H9 (cell line): ENCODE data around the gene NDUFAF2. TPM values are rescaled to one million over a fixed set of nuclear protein-coding genes. Genes with fewer than 3 reads are reported as not detected.

ENCODE experiments used
- DNase-seq: peaks from one replicate; pipeline ENCODE4 v3.0.0-alpha.2; 2017
- H2AFZ ChIP-seq: one replicate; pipeline ENCODE4 v1.6.1; 2013; ENCODE audit warnings: mild to moderate bottlenecking, low read length, control low read depth, moderate library complexity
- H2AK5ac ChIP-seq: 2 replicates; pipeline ENCODE4 v1.6.1; 2013; ENCODE audit warnings: low read length, control low read depth, mixed read lengths; ENCODE audit not compliant: insufficient read length
- H2BK120ac ChIP-seq: one replicate; pipeline ENCODE4 v1.6.1; 2013; ENCODE audit warnings: low read depth, mild to moderate bottlenecking, low read length, control low read depth, inconsistent platforms; ENCODE audit not compliant: poor library complexity, severe bottlenecking
- H2BK12ac ChIP-seq: 2 replicates; pipeline ENCODE4 v1.6.1; 2013; ENCODE audit warnings: low read length, control low read depth, mixed read lengths, low read depth; ENCODE audit not compliant: insufficient read length
- H2BK15ac ChIP-seq: 2 replicates; pipeline ENCODE4 v1.6.1; 2013; ENCODE audit warnings: low read depth, low read length, control low read depth
- H2BK20ac ChIP-seq: one replicate; pipeline ENCODE4 v1.6.1; 2013; ENCODE audit warnings: low read depth, mild to moderate bottlenecking, low read length, control low read depth, inconsistent platforms; ENCODE audit not compliant: poor library complexity, severe bottlenecking
- H2BK5ac ChIP-seq: 2 replicates; pipeline ENCODE4 v1.6.1; 2013; ENCODE audit warnings: low read length, control low read depth, mixed read lengths; ENCODE audit not compliant: insufficient read length
- H3K14ac ChIP-seq: 2 replicates; pipeline ENCODE4 v1.6.1; 2013; ENCODE audit warnings: low read length, control low read depth; ENCODE audit not compliant: insufficient read depth
- H3K18ac ChIP-seq: 2 replicates; pipeline ENCODE4 v1.6.1; 2013; ENCODE audit warnings: low read depth, mild to moderate bottlenecking, mixed read lengths, low read length, control low read depth; ENCODE audit not compliant: insufficient read length
- H3K23ac ChIP-seq: 2 replicates; pipeline ENCODE4 v1.6.1; 2013; ENCODE audit warnings: low read length, control low read depth, mixed read lengths, low read depth; ENCODE audit not compliant: insufficient read length
- H3K23me2 ChIP-seq: 2 replicates; pipeline ENCODE4 v1.6.1; 2013; ENCODE audit warnings: low read depth, mild to moderate bottlenecking, mixed read lengths, low read length, control low read depth; ENCODE audit not compliant: insufficient read length, poor library complexity, severe bottlenecking
- H3K27ac ChIP-seq: 2 replicates; pipeline ENCODE4 v1.5.1; 2013; ENCODE audit warnings: low read length, control low read depth, mixed read lengths, low read depth; ENCODE audit not compliant: insufficient read length
- H3K27me3 ChIP-seq: 2 replicates; pipeline ENCODE4 v1.6.1; 2013; ENCODE audit warnings: low read length, control low read depth, inconsistent platforms; ENCODE audit not compliant: insufficient read depth
- H3K4ac ChIP-seq: 2 replicates; pipeline ENCODE4 v1.6.1; 2013; ENCODE audit warnings: low read depth, mild to moderate bottlenecking, control low read depth, inconsistent platforms, low read length, moderate library complexity
- H3K4me1 ChIP-seq: 2 replicates; pipeline ENCODE4 v1.6.1; 2013; ENCODE audit warnings: low read length, control low read depth, inconsistent platforms; ENCODE audit not compliant: insufficient read depth
- H3K4me2 ChIP-seq: 2 replicates; pipeline ENCODE4 v1.6.1; 2013; ENCODE audit warnings: low read length, control low read depth, mixed read lengths; ENCODE audit not compliant: insufficient read length, insufficient read depth
- H3K56ac ChIP-seq: 2 replicates; pipeline ENCODE4 v1.6.1; 2013; ENCODE audit warnings: low read depth, mild to moderate bottlenecking, mixed read lengths, low read length, control low read depth; ENCODE audit not compliant: insufficient read length
- H3K79me1 ChIP-seq: 2 replicates; pipeline ENCODE4 v1.6.1; 2013; ENCODE audit warnings: low read depth, mild to moderate bottlenecking, moderate library complexity, low read length, control low read depth, inconsistent platforms; ENCODE audit not compliant: insufficient read depth, poor library complexity, severe bottlenecking
- H3K79me2 ChIP-seq: 2 replicates; pipeline ENCODE4 v1.6.1; 2013; ENCODE audit warnings: low read length, control low read depth, inconsistent platforms; ENCODE audit not compliant: insufficient read depth
- H3K9ac ChIP-seq: 2 replicates; pipeline ENCODE4 v1.6.1; 2013; ENCODE audit warnings: low read length, control low read depth, mixed read lengths; ENCODE audit not compliant: insufficient read length; ENCODE audit errors: extremely low read depth
- H3K9me3 ChIP-seq: one replicate; pipeline ENCODE4 v1.6.1; 2013; ENCODE audit warnings: low read depth, low read length, inconsistent platforms; ENCODE audit not compliant: control insufficient read depth
- H3T11ph ChIP-seq: one replicate; pipeline ENCODE4 v1.6.1; 2013; ENCODE audit warnings: mild to moderate bottlenecking, low read length, control low read depth, inconsistent platforms
- H4K20me1 ChIP-seq: one replicate; pipeline ENCODE4 v1.6.1; 2013; ENCODE audit not compliant: control insufficient read depth, insufficient read length, insufficient read depth
- H4K5ac ChIP-seq: 2 replicates; pipeline ENCODE4 v1.6.1; 2013; ENCODE audit warnings: low read depth, mild to moderate bottlenecking, mixed read lengths, low read length, control low read depth; ENCODE audit not compliant: insufficient read length
- H4K8ac ChIP-seq: replicated peaks from 2 replicates; pipeline ENCODE4 v1.6.1; 2013; ENCODE audit warnings: low read length, control low read depth, mixed read lengths, low read depth; ENCODE audit not compliant: insufficient read length
- H4K91ac ChIP-seq: 2 replicates; pipeline ENCODE4 v1.6.1; 2013; ENCODE audit warnings: low read depth, mild to moderate bottlenecking, moderate library complexity, mixed read lengths, low read length, control low read depth; ENCODE audit not compliant: insufficient read length
- H3K27ac Mint-ChIP-seq, 3 experiments: 2 replicates in 2 of 3; 3 replicates in 1 of 3; pipeline ENCODE4 v1.8.0; 2020 to 2021; ENCODE audit warnings: mixed read lengths in 3 of 3, mild to moderate bottlenecking in 1 of 3, moderate library complexity in 1 of 3
- H3K27me3 Mint-ChIP-seq: 2 replicates; pipeline ENCODE4 v1.8.0; 2021; ENCODE audit warnings: low read depth, mild to moderate bottlenecking, moderate library complexity, mixed read lengths
- H3K36me3 Mint-ChIP-seq, 3 experiments: 2 replicates in 2 of 3; 3 replicates in 1 of 3; pipeline ENCODE4 v1.8.0; 2020 to 2021; ENCODE audit warnings: low read depth in 3 of 3, mixed read lengths in 3 of 3; ENCODE audit not compliant: insufficient read depth in 1 of 3
- H3K4me1 Mint-ChIP-seq, 2 experiments: 2 replicates each; pipeline ENCODE4 v1.8.0; 2020; ENCODE audit warnings: mixed read lengths in 2 of 2
- H3K4me3 Mint-ChIP-seq, 2 experiments: 2 replicates in 1 of 2; 3 replicates in 1 of 2; pipeline ENCODE4 v1.8.0; 2020 to 2021; ENCODE audit warnings: mild to moderate bottlenecking in 2 of 2, mixed read lengths in 2 of 2, moderate library complexity in 1 of 2
- H3K9me3 Mint-ChIP-seq, 2 experiments: 2 replicates in 1 of 2; 3 replicates in 1 of 2; pipeline ENCODE4 v1.8.0; 2020; ENCODE audit warnings: mild to moderate bottlenecking in 2 of 2, mixed read lengths in 2 of 2, moderate library complexity in 1 of 2
- WGBS: extraction: QIAGEN DNeasy Blood & Tissue Kit; methylation state at CpG from one replicate; pipeline ENCODE4 v1.1.7; 2013; ENCODE audit warnings: missing lambda C conversion rate, low lambda C conversion rate, mixed read lengths; ENCODE audit not compliant: insufficient read length; ENCODE audit errors: extremely low coverage; 5-methylcytosine and 5-hydroxymethylcytosine counted together
- total RNA-seq: library from RNA; stranded (reverse); gene quantifications from 2 replicates; pipeline ENCODE4 v1.2.1, GENCODE V29; 2021
- TF ChIP-seq, protein P1 (sequence below): fragments of 200-600 bp; sonication (generic); conservative IDR thresholded peaks from 3 replicates; pipeline ENCODE4 v1.8.0; 2021; ENCODE audit warnings: antibody characterized with exemption, mild to moderate bottlenecking

Gene NDUFAF2
- total RNA-seq, 1 experiment from 2014 or later, result 31.4 TPM

DNA sequence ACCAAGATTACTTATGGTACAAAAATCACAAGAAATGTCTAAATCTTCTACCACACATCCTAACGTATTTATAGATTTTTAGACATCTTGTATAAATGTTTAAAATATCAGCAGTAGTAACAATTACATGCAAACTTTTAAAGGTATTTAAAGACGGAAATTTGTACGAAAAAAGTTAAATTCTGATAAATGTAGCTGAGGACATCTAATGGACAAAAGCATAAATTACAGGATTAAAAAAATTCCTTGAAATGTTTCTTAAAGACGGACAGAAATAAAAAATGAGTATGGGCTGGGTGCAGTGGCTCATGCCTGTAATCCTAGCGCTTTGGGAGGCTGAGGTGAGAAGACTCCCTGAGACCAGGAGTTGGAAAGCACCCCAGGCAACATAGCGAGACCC lies 16.0 kb upstream of the NDUFAF2 start:
- 100% methylated on average over 2 of the region's 6 CpGs for WGBS
- Histone ChIP-seq H2BK20ac (no peak overlapping the region), H4K5ac (no peak overlapping the region), H3K79me2 (no peaks in the 10 kb centered on the region), H2BK120ac (no peak overlapping the region), H3K27ac (no peak overlapping the region), H2AK5ac (no peak overlapping the region), H3K56ac (no peak overlapping the region), H3K4me2 (no peak overlapping the region), H3K9ac (no peak overlapping the region), H2BK12ac (no peak overlapping the region), H4K91ac (no peak overlapping the region), H3T11ph (no peak overlapping the region), H4K8ac (no peak overlapping the region), H2BK5ac (no peak overlapping the region), H2BK15ac (no peak overlapping the region), H3K4ac (no peak overlapping the region), H2AFZ (no peak overlapping the region), H3K18ac (no peak overlapping the region), H3K79me1 (no peaks in the 10 kb centered on the region), H3K27me3 (no peaks in the 10 kb centered on the region), H3K23me2 (no peaks in the 10 kb centered on the region), H3K23ac (no peak overlapping the region), H3K4me1 (no peaks in the 10 kb centered on the region), H3K14ac (no peak overlapping the region), H3K9me3 (no peaks in the 10 kb centered on the region), H4K20me1 (no peaks in the 10 kb centered on the region)
- Mint-ChIP-seq H3K36me3 (peaks cover 7 to 12% (median 10%) of the 10 kb centered on the region in 3 experiments; a peak in 5 of 7 replicates), H3K9me3 (no peaks in the 10 kb centered on the region; a peak in 1 of 5 replicates), H3K27ac (no peak overlapping the region), H3K4me1 (no peaks in the 10 kb centered on the region), H3K4me3 (no peak overlapping the region), H3K27me3 (no peaks in the 10 kb centered on the region)
- TF ChIP-seq, protein P1, sequence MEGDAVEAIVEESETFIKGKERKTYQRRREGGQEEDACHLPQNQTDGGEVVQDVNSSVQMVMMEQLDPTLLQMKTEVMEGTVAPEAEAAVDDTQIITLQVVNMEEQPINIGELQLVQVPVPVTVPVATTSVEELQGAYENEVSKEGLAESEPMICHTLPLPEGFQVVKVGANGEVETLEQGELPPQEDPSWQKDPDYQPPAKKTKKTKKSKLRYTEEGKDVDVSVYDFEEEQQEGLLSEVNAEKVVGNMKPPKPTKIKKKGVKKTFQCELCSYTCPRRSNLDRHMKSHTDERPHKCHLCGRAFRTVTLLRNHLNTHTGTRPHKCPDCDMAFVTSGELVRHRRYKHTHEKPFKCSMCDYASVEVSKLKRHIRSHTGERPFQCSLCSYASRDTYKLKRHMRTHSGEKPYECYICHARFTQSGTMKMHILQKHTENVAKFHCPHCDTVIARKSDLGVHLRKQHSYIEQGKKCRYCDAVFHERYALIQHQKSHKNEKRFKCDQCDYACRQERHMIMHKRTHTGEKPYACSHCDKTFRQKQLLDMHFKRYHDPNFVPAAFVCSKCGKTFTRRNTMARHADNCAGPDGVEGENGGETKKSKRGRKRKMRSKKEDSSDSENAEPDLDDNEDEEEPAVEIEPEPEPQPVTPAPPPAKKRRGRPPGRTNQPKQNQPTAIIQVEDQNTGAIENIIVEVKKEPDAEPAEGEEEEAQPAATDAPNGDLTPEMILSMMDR, result peak; percentile 50
- DNase-seq, result no peak
